Choroid plexus epithelial cell (primary cell): ENCODE data around the gene CDC42BPB.

Experiments
- DNase-seq: peaks from one replicate; pipeline ENCODE4 v3.0.0-alpha.2; 2010; ENCODE audit warnings: low read depth
- H3K4me3 ChIP-seq: 2 replicates; pipeline ENCODE4 v1.5.1; 2011; ENCODE audit warnings: low read depth, mild to moderate bottlenecking, control low read depth, low read length, moderate library complexity
- TF ChIP-seq, protein P1 (sequence below): conservative IDR thresholded peaks from 2 replicates; pipeline ENCODE4 v1.5.1; 2011; ENCODE audit warnings: low read depth, mild to moderate bottlenecking, control low read depth, inconsistent platforms, low read length, moderate library complexity

CDC42BPB gene

GRCh38 chr14:103074729-103075367, 17.5 kb upstream of the CDC42BPB start:
- no peak overlapping the region for H3K4me3 ChIP-seq
- DNase-seq: no peak
- TF ChIP-seq, protein P1, sequence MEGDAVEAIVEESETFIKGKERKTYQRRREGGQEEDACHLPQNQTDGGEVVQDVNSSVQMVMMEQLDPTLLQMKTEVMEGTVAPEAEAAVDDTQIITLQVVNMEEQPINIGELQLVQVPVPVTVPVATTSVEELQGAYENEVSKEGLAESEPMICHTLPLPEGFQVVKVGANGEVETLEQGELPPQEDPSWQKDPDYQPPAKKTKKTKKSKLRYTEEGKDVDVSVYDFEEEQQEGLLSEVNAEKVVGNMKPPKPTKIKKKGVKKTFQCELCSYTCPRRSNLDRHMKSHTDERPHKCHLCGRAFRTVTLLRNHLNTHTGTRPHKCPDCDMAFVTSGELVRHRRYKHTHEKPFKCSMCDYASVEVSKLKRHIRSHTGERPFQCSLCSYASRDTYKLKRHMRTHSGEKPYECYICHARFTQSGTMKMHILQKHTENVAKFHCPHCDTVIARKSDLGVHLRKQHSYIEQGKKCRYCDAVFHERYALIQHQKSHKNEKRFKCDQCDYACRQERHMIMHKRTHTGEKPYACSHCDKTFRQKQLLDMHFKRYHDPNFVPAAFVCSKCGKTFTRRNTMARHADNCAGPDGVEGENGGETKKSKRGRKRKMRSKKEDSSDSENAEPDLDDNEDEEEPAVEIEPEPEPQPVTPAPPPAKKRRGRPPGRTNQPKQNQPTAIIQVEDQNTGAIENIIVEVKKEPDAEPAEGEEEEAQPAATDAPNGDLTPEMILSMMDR: no peak

- no peak for DNase-seq
- H3K4me3 ChIP-seq: no peak overlapping the region
- TF ChIP-seq, protein P1: no peak
Measured at GRCh38 chr14:103073876-103074728, 16.8 kb upstream of the CDC42BPB start.

- no peak for DNase-seq
- no peak overlapping the region for H3K4me3 ChIP-seq
- TF ChIP-seq, protein P1: no peak
Measured at GRCh38 chr14:103073367-103073875, 16.1 kb upstream of the CDC42BPB start.

DNA sequence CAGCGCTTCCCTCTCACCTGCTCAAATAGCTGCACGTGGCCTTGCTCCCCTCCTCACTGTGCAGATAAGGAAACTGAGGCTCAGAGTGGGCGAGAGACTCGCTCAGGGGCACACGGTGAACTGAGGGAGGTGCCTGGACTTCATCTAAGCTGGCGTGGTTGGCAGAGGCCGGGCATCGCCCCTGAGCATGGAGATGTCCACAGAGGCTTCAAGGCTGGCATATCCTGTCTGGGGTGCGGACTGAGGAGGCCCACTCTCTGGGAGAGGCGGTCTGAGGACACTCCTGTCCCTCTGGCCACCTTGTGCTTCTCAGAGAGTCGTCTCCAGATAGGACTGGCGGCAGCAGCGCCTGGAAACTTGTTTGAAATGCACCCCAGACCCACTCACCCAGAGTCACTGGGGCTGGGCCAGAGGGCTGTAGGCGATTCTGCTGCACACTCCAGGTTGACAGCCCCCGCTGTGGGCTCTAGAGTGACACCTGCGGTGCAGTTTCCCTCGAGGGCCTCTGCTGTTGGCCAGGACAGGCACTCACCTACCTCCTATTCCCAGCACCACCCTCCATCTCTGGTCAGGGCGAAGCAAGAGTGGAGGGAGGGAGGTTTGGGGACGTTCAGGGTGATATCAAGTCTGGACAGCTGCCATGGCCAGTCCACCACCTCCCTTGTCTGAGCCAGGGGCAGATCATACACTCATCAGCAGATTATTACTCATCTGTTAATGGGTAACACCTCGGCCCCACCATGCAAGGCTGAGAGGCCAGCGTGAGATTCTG, 15.4 kb upstream of the CDC42BPB start:
- TF ChIP-seq, protein P1: no peak
- DNase-seq: no peak
- H3K4me3 ChIP-seq: no peak overlapping the region

- DNase-seq: no peak
- TF ChIP-seq, protein P1: no peak
- H3K4me3 ChIP-seq: no peak overlapping the region
Measured at GRCh38 chr14:103071544-103072251, 14.3 kb upstream of the CDC42BPB start.

- no peak overlapping the region for H3K4me3 ChIP-seq
- DNase-seq: no peak
- TF ChIP-seq, protein P1: no peak
Measured at GRCh38 chr14:103070971-103071542, 13.7 kb upstream of the CDC42BPB start.
